Upper lobe of left lung (tissue), 6 donors: ENCODE results near the gene ADO. TPM values are rescaled to one million over a fixed set of nuclear protein-coding genes. Genes with fewer than 3 reads are reported as not detected.

ENCODE experiments used
- ATAC-seq, 2 donors: fragments of 200-7000 bp; cut with Tn5 transposase; one replicate each; pipeline ENCODE4 v1.9.1; 2022; ENCODE audit warnings: mild to moderate bottlenecking in 2 of 2, moderate library complexity in 2 of 2; ENCODE audit not compliant: low FRiP score in 2 of 2
- DNase-seq, 2 donors: peaks; one replicate each; pipeline ENCODE4 v3.0.0-alpha.2; 2019 to 2020
- H3K27ac ChIP-seq, 4 donors: fragments of 200-600 bp; sonication (generic); one replicate each; pipeline ENCODE4 v1.5.1; 2016 to 2019
- H3K27me3 ChIP-seq, 4 donors: fragments of 200-600 bp; sonication (generic); one replicate each; pipeline ENCODE4 v1.5.1; 2017 to 2019
- H3K36me3 ChIP-seq, 4 donors: fragments of 200-600 bp; sonication (generic); one replicate each; pipeline ENCODE4 v1.5.1; 2016 to 2019
- H3K4me1 ChIP-seq, 4 donors: fragments of 200-600 bp; sonication (generic); one replicate each; pipeline ENCODE4 v1.5.1; 2018 to 2019
- H3K4me3 ChIP-seq, 4 donors: fragments of 200-600 bp; sonication (generic); one replicate each; pipeline ENCODE4 v1.5.1; 2017 to 2019; ENCODE audit warnings: mild to moderate bottlenecking in 2 of 4, moderate library complexity in 1 of 4
- H3K9me3 ChIP-seq, 4 donors: fragments of 200-600 bp; sonication (generic); one replicate each; pipeline ENCODE4 v1.5.1; 2018 to 2019
- CTCF ChIP-seq, 6 experiments: fragments of 450-650 bp in 4 of 6; fragments of 200-600 bp in 2 of 6; sonication (generic) in 2 of 6; IDR thresholded peaks; one replicate each; pipeline ENCODE4 v1.5.1; 2016 to 2019; ENCODE audit warnings: antibody characterized with exemption in 6 of 6
- EP300 ChIP-seq, 4 donors: sonication (generic); formaldehyde crosslinking; IDR thresholded peaks; one replicate each; pipeline ENCODE4 v1.5.1; 2017; ENCODE audit warnings: antibody characterized with exemption in 4 of 4, control low read depth in 2 of 4
- POLR2A ChIP-seq, 4 donors: fragments of 450-650 bp; IDR thresholded peaks; one replicate each; pipeline ENCODE4 v1.5.1; 2016 to 2017; ENCODE audit warnings: antibody characterized with exemption in 4 of 4, mild to moderate bottlenecking in 2 of 4
- POLR2AphosphoS5 ChIP-seq, 2 donors: sonication (generic); formaldehyde crosslinking; IDR thresholded peaks; one replicate each; pipeline ENCODE4 v1.5.1; 2017; ENCODE audit warnings: antibody characterized with exemption in 2 of 2
- WGBS, 2 donors: methylation state at CpG; one replicate each; pipeline ENCODE4 v1.1.5; 2017 to 2018; 5-methylcytosine and 5-hydroxymethylcytosine counted together
- total RNA-seq, 6 donors: library from RNA; depleted of rRNA in 4 of 6; stranded (reverse); fragments of >200 nt in 4 of 6; gene quantifications; one replicate each; pipeline versions ENCODE4 v1.1.0 to v1.2.1, GENCODE V29; 2016 to 2021
- donor health status: DM: no; HTN: no; CAD: no; lungs with moderate emphysema.
- donor health status: DM: no; HTN: yes; CAD: no; lungs with severe emphysema.

The ADO gene
- total RNA-seq, result 10 to 100 TPM in 5 of 6 donors, 1 to 10 TPM in 1; 7.3 to 27.5 (median 19.2) TPM

- TF ChIP-seq POLR2AphosphoS5 (IDR thresholded peaks at IDR 0.05), result peak; percentile 63 to 74
- TF ChIP-seq CTCF (IDR thresholded peaks at IDR 0.05), result peak in 1 of 6 experiments; percentile 11
- no peak for TF ChIP-seq EP300 (IDR thresholded peaks at IDR 0.05)
- TF ChIP-seq POLR2A (IDR thresholded peaks at IDR 0.05), result peak in 3 of 4 donors; percentile 68 to 81 (median 71)
- peak; percentile 95 to 96 for ATAC-seq
- Histone ChIP-seq H3K27me3 (no peaks in the 10 kb centered on the region), H3K4me1 (peaks cover 21 to 41% (median 24%) of the 10 kb centered on the region in 4 donors), H3K9me3 (no peaks in the 10 kb centered on the region), H3K4me3 (peak within 1 kb of the TSS; percentile 30 to 99 (median 88)), H3K27ac (peak within 1 kb of the TSS; percentile 93 to 96 (median 94)), H3K36me3 (peaks cover 0 to 5% (median 0%) of the 10 kb centered on the region in 4 donors)
- 0% methylated on average over 14 to 27 of the region's 87 CpGs for WGBS, 2 donors
- DNase-seq, result peak; percentile 88 to 96
Observed at GRCh38 chr10:62804356-62805230, at the start of gene ADO. Gene ADO, plus strand, starts transcription at chr10:62804720. Its CDS starts 340 bp downstream, at chr10:62805060.

- no peak overlapping the region for H3K4me3 ChIP-seq
- no peaks in the 10 kb centered on the region for H3K27me3 ChIP-seq
- DNase-seq (no peak), ATAC-seq (no peak)
- no peaks in the 10 kb centered on the region for H3K4me1 ChIP-seq
- H3K9me3 ChIP-seq, result no peaks in the 10 kb centered on the region
- no peak overlapping the region for H3K27ac ChIP-seq
- 89 to 97% methylated on average over 1 of the region's 1 CpG for WGBS, 2 donors
- no peak for TF ChIP-seq EP300 (IDR thresholded peaks at IDR 0.05)
- no peak for TF ChIP-seq POLR2A (IDR thresholded peaks at IDR 0.05)
- no peak for TF ChIP-seq CTCF (IDR thresholded peaks at IDR 0.05)
- TF ChIP-seq POLR2AphosphoS5 (IDR thresholded peaks at IDR 0.05), result no peak
- no peaks in the 10 kb centered on the region for H3K36me3 ChIP-seq
Observed at GRCh38 chr10:62754963-62755362, 49.6 kb upstream of the ADO start.

- Histone ChIP-seq H3K9me3 (no peaks in the 10 kb centered on the region), H3K36me3 (no peaks in the 10 kb centered on the region), H3K4me3 (no peak overlapping the region), H3K27me3 (no peaks in the 10 kb centered on the region), H3K27ac (no peak overlapping the region), H3K4me1 (no peaks in the 10 kb centered on the region)
- ATAC-seq (no peak), DNase-seq (no peak)
- 65 to 69% methylated on average over 8 of the region's 8 CpGs for whole genome bisulfite sequencing, 2 donors
- TF ChIP-seq POLR2A (IDR thresholded peaks at IDR 0.05), result no peak
- TF ChIP-seq CTCF (IDR thresholded peaks at IDR 0.05), result no peak
- TF ChIP-seq EP300 (IDR thresholded peaks at IDR 0.05), result no peak
- TF ChIP-seq POLR2AphosphoS5 (IDR thresholded peaks at IDR 0.05), result no peak
Observed at GRCh38 chr10:62755662-62756653, 48.6 kb upstream of the ADO start.

- Histone ChIP-seq H3K27ac (peak overlapping the region in 1 of 4 donors; percentile 60), H3K27me3 (no peaks in the 10 kb centered on the region), H3K9me3 (no peaks in the 10 kb centered on the region), H3K36me3 (no peaks in the 10 kb centered on the region), H3K4me1 (no peaks in the 10 kb centered on the region), H3K4me3 (no peak overlapping the region)
- peak in 1 of 2 donors; percentile 42 for DNase-seq
- peak in 1 of 2 donors; percentile 79 for ATAC-seq
- 73% methylated on average over 5 of the region's 5 CpGs for WGBS, 2 donors
- TF ChIP-seq POLR2A (IDR thresholded peaks at IDR 0.05) (no peak), CTCF (IDR thresholded peaks at IDR 0.05) (no peak), EP300 (IDR thresholded peaks at IDR 0.05) (peak in 1 of 4 donors; percentile 44), POLR2AphosphoS5 (IDR thresholded peaks at IDR 0.05) (no peak)
Observed at GRCh38 chr10:62759599-62760175, 44.8 kb upstream of the ADO start.
